OCI-LY1 (cell line): ENCODE data around the gene SLC12A8.

Experiments used
- H2AFZ ChIP-seq: fragments of 200-600 bp; sonication (generic), shearing (Covaris generic); 2 replicates; pipeline ENCODE4 v1.6.0; 2014; ENCODE audit warnings: antibody characterized with exemption, mild to moderate bottlenecking, low read length
- H3F3A ChIP-seq: fragments of 200-600 bp; sonication (generic), shearing (Covaris generic); 2 replicates; pipeline ENCODE4 v1.6.0; 2014; ENCODE audit warnings: mild to moderate bottlenecking, antibody characterized with exemption, low read length, moderate library complexity; ENCODE audit not compliant: insufficient read depth
- H3K27ac ChIP-seq: fragments of 200-600 bp; sonication (generic); 2 replicates; pipeline ENCODE4 v1.5.1; 2014; ENCODE audit warnings: low read length, mixed run types, mild to moderate bottlenecking, low read depth; ENCODE audit not compliant: poor library complexity, severe bottlenecking
- H3K27me3 ChIP-seq: fragments of 200-600 bp; sonication (generic); 2 replicates; pipeline ENCODE4 v1.6.0; 2014; ENCODE audit warnings: antibody characterized with exemption, mild to moderate bottlenecking, low read length, moderate library complexity; ENCODE audit not compliant: insufficient read depth
- H3K36me3 ChIP-seq: fragments of 200-600 bp; sonication (generic); 2 replicates; pipeline ENCODE4 v1.6.1; 2014; ENCODE audit warnings: mild to moderate bottlenecking, antibody characterized with exemption, low read length, moderate library complexity, mixed read lengths; ENCODE audit not compliant: insufficient read depth
- H3K4me1 ChIP-seq: fragments of 200-600 bp; sonication (generic); 2 replicates; pipeline ENCODE4 v1.5.1; 2014; ENCODE audit warnings: mild to moderate bottlenecking, low read length, moderate library complexity; ENCODE audit not compliant: insufficient read depth, severe bottlenecking
- H3K4me2 ChIP-seq: fragments of 200-600 bp; sonication (generic), shearing (Covaris generic); 2 replicates; pipeline ENCODE4 v1.6.1; 2014; ENCODE audit warnings: low read length
- H3K4me3 ChIP-seq: fragments of 200-600 bp; sonication (generic); 2 replicates; pipeline ENCODE4 v1.5.1; 2014; ENCODE audit warnings: low read length, low read depth, mild to moderate bottlenecking, mixed read lengths; ENCODE audit not compliant: poor library complexity, severe bottlenecking
- H3K79me2 ChIP-seq: fragments of 200-600 bp; shearing (Covaris generic); 2 replicates; pipeline ENCODE4 v1.6.1; 2016; ENCODE audit warnings: mixed run types, low read length, mixed read lengths; ENCODE audit not compliant: insufficient read depth
- H3K9ac ChIP-seq: fragments of 200-600 bp; sonication (generic), shearing (Covaris generic); 2 replicates; pipeline ENCODE4 v1.6.1; 2014; ENCODE audit warnings: mild to moderate bottlenecking, low read length, mixed read lengths
- H3K9me2 ChIP-seq: fragments of 200-600 bp; sonication (generic), shearing (Covaris generic); 2 replicates; pipeline ENCODE4 v1.6.1; 2014; ENCODE audit warnings: low read depth, mild to moderate bottlenecking, low read length, mixed read lengths
- H3K9me3 ChIP-seq: fragments of 200-600 bp; shearing (Covaris generic); 2 replicates; pipeline ENCODE4 v1.6.1; 2014; ENCODE audit warnings: low read length, mixed read lengths
- H4K20me1 ChIP-seq: fragments of 200-600 bp; sonication (generic), shearing (Covaris generic); 2 replicates; pipeline ENCODE4 v1.6.0; 2016; ENCODE audit warnings: mild to moderate bottlenecking, low read length; ENCODE audit not compliant: insufficient read depth
- CTCF ChIP-seq: fragments of 200-600 bp; sonication (generic), shearing (Covaris generic); IDR thresholded peaks from 2 replicates; pipeline ENCODE4 v1.5.1; 2017; ENCODE audit warnings: mild to moderate bottlenecking, antibody characterized with exemption, low read length, moderate library complexity, mixed read lengths
- EZH2 ChIP-seq: fragments of 200-600 bp; sonication (generic), shearing (Covaris generic); IDR thresholded peaks from 2 replicates; pipeline ENCODE4 v1.8.0; 2017; ENCODE audit warnings: borderline replicate concordance, mixed run types, mild to moderate bottlenecking, antibody characterized with exemption, low read length, moderate library complexity, mixed read lengths

SLC12A8 gene

DNA sequence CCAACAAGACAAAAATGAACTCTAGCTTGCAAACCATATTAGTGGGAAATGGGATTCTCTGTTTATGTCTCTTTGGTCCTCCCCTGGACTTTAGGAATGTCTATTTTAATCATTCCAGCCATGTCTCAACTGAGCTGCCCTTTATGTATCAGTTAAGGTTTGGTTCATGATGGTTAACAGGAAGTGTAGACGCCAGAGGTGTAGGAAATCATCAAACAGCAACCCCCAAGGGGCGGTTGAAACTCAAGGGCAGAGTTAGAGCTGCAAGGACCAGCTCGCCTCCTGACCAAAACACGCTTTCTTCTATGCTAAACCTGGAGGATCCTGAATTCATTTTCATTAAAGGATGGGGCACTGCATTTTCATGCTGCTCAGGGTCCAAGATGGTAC lies 103.0 kb downstream of the SLC12A8 start:
- TF ChIP-seq EZH2 (no peak), CTCF (no peak)
- H2AFZ ChIP-seq, result no peak overlapping the region
- H3K9me3 ChIP-seq, result no peaks in the 10 kb centered on the region
- H3K4me1 ChIP-seq, result no peaks in the 10 kb centered on the region
- no peaks in the 10 kb centered on the region for H3K9me2 ChIP-seq
- no peak overlapping the region for H3K4me3 ChIP-seq
- no peak overlapping the region for H3K9ac ChIP-seq
- no peaks in the 10 kb centered on the region for H3K79me2 ChIP-seq
- no peaks in the 10 kb centered on the region for H3K27me3 ChIP-seq
- no peak overlapping the region for H3K4me2 ChIP-seq
- H4K20me1 ChIP-seq, result no peaks in the 10 kb centered on the region
- H3F3A ChIP-seq, result no peaks in the 10 kb centered on the region
- H3K27ac ChIP-seq, result no peak overlapping the region
- H3K36me3 ChIP-seq, result no peaks in the 10 kb centered on the region

DNA sequence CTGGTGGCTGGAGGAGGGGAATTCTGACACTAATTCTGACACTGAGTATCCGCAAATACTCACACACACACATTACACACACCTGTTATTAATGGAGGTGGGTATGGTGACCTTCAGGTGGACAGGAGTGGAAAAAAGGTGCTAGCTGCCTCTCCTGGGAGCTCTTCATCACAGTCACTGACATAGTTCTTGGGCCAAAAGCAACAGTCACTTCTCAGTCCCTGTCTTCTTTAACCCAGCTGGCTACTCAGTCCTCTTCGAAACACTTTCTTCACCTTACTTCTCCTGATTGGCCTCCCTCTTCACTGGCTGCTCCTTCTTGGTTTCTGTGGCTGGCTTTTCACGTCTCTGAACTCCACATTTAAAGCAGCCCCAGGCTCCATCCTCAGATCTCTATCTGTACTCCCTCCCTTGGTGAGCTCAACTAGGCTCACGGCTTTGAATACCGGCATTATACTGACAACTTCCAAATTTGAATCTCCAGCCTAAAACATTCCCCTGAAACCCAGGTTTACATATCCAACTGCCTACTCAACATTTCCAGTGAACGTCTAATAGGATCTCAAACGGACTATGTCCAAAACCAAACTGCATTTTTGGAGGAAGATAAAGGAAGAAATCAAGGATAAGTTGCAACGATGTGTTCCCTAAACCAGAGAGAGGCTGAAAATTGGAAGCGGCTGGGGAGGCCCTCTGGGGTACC lies 103.6 kb downstream of the SLC12A8 start:
- Histone ChIP-seq H3K79me2 (no peaks in the 10 kb centered on the region), H3F3A (no peaks in the 10 kb centered on the region), H3K4me1 (no peaks in the 10 kb centered on the region), H4K20me1 (no peaks in the 10 kb centered on the region), H3K4me3 (no peak overlapping the region), H3K27ac (no peak overlapping the region), H3K9me3 (no peaks in the 10 kb centered on the region), H3K9ac (no peak overlapping the region), H3K27me3 (no peaks in the 10 kb centered on the region), H2AFZ (no peak overlapping the region), H3K4me2 (no peak overlapping the region), H3K36me3 (no peaks in the 10 kb centered on the region), H3K9me2 (no peaks in the 10 kb centered on the region)
- TF ChIP-seq EZH2 (no peak), CTCF (no peak)

DNA sequence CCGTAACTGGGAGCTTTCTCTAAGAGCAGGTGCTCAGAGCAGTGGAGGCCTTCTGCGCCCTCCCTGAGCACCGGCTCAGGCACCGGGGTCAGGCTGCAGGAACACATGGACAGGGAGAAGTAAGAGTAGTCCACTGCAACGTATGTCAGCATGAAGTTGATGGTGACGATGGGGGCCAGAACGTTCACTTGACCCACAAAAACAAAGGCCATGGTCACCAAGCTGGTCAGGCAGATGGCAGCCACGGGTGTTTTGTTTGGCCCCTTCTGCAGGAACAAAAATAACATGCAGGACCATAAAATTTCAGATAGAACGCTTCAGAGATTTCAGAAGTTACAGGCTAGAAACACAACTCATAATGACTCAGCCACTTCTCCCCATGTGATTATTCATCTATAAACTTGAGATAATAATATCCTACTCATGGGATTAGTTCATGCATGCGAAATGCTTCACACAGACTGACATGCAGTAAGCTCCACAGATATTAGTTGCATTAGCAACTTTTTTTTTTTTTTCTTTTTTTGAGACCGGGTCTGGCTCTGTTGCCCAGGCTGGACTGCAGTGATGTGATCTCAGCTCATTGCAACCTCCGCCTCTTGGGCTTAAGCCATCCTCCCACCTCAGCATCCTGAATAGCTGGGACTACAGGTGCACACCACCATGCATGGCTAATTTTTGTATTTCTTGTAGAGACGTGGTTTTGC lies 104.5 kb downstream of the SLC12A8 start:
- no peak overlapping the region for H3K27ac ChIP-seq
- no peaks in the 10 kb centered on the region for H3K27me3 ChIP-seq
- no peak overlapping the region for H3K9ac ChIP-seq
- no peak overlapping the region for H3K4me3 ChIP-seq
- H3K4me1 ChIP-seq, result no peaks in the 10 kb centered on the region
- H3K9me3 ChIP-seq, result no peaks in the 10 kb centered on the region
- no peaks in the 10 kb centered on the region for H3K36me3 ChIP-seq
- H3K4me2 ChIP-seq, result no peak overlapping the region
- H4K20me1 ChIP-seq, result no peaks in the 10 kb centered on the region
- H3K9me2 ChIP-seq, result no peaks in the 10 kb centered on the region
- no peaks in the 10 kb centered on the region for H3F3A ChIP-seq
- no peaks in the 10 kb centered on the region for H3K79me2 ChIP-seq
- TF ChIP-seq EZH2 (no peak), CTCF (no peak)
- no peak overlapping the region for H2AFZ ChIP-seq
